ENCODE measurements around the gene GMCL2. TPM values are rescaled to one million over a fixed set of nuclear protein-coding genes. Genes with fewer than 3 reads are reported as not detected.
A peak's percentile ranks its signal among the peaks of the same experiment; 100 is the strongest.
"Not testable (repeated sequence)": the region's sequence is repeated elsewhere in the genome, so short reads cannot be mapped to it uniquely, and the experiment has no call there.

Gene GMCL2
- total RNA-seq, 1 experiment from 2014 or later: not detected

GRCh38 chr5:178199581-178200434, 12.6 kb upstream of the GMCL2 start:
- H3K4me3 Mint-ChIP-seq: no peak overlapping the region
- CTCF ChIA-PET: interaction anchor here (0.6 to 1.6 kb wide), 4 partner anchors 16 to 124 kb away, joined by 3 to 5 read pairs (median 4); partner anchors contain the start of gene NHP2
- TF ChIP-seq IRF2 (CRISPR knock-in tag; IDR thresholded peaks at IDR 0.05; ENCODE audit: borderline replicate concordance, low read depth) (no peak), ETV6 (CRISPR knock-in tag; IDR thresholded peaks at IDR 0.05) (no peak), NFATC4 (CRISPR knock-in tag; IDR thresholded peaks at IDR 0.05) (no peak), ELF4 (CRISPR knock-in tag; IDR thresholded peaks at IDR 0.05; ENCODE audit: low read depth) (no peak), JUN (CRISPR knock-in tag; IDR thresholded peaks at IDR 0.05) (no peak), MYBL2 (CRISPR knock-in tag; IDR thresholded peaks at IDR 0.05) (no peak), CDX4 (CRISPR knock-in tag; IDR thresholded peaks at IDR 0.05; ENCODE audit: borderline replicate concordance) (no peak), SOX15 (CRISPR knock-in tag; IDR thresholded peaks at IDR 0.05) (no peak), TEAD1 (CRISPR knock-in tag; IDR thresholded peaks at IDR 0.05) (no peak), GTF2I (CRISPR knock-in tag; conservative IDR thresholded peaks at IDR 0.05) (no peak), E2F4 (CRISPR knock-in tag; IDR thresholded peaks at IDR 0.05; ENCODE audit: borderline replicate concordance, low read depth) (no peak), FOXP4 (CRISPR knock-in tag; IDR thresholded peaks at IDR 0.05) (no peak), SMAD4 (CRISPR knock-in tag; IDR thresholded peaks at IDR 0.05) (no peak)
- TF ChIP-seq, protein P1, sequence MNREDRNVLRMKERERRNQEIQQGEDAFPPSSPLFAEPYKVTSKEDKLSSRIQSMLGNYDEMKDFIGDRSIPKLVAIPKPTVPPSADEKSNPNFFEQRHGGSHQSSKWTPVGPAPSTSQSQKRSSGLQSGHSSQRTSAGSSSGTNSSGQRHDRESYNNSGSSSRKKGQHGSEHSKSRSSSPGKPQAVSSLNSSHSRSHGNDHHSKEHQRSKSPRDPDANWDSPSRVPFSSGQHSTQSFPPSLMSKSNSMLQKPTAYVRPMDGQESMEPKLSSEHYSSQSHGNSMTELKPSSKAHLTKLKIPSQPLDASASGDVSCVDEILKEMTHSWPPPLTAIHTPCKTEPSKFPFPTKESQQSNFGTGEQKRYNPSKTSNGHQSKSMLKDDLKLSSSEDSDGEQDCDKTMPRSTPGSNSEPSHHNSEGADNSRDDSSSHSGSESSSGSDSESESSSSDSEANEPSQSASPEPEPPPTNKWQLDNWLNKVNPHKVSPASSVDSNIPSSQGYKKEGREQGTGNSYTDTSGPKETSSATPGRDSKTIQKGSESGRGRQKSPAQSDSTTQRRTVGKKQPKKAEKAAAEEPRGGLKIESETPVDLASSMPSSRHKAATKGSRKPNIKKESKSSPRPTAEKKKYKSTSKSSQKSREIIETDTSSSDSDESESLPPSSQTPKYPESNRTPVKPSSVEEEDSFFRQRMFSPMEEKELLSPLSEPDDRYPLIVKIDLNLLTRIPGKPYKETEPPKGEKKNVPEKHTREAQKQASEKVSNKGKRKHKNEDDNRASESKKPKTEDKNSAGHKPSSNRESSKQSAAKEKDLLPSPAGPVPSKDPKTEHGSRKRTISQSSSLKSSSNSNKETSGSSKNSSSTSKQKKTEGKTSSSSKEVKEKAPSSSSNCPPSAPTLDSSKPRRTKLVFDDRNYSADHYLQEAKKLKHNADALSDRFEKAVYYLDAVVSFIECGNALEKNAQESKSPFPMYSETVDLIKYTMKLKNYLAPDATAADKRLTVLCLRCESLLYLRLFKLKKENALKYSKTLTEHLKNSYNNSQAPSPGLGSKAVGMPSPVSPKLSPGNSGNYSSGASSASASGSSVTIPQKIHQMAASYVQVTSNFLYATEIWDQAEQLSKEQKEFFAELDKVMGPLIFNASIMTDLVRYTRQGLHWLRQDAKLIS (CRISPR knock-in tag; IDR thresholded peaks at IDR 0.05; ENCODE audit: borderline replicate concordance): no peak
- peak; percentile 6 for DNase-seq (ENCODE audit: low spot score)
- no peak overlapping the region for H3K27ac Mint-ChIP-seq
- POLR2A ChIA-PET: no interaction called here
- peaks cover 3% of the 10 kb centered on the region for H3K36me3 Mint-ChIP-seq
- H3K4me1 Mint-ChIP-seq: peaks cover 14% of the 10 kb centered on the region
- no peaks in the 10 kb centered on the region for H3K9me3 Mint-ChIP-seq
- ATAC-seq: no peak
- peaks cover 20% of the 10 kb centered on the region for H3K27me3 Mint-ChIP-seq (ENCODE audit: low read depth)

- Mint-ChIP-seq H3K27me3 (ENCODE audit: low read depth) (peaks cover 20% of the 10 kb centered on the region), H3K36me3 (no peaks in the 10 kb centered on the region), H3K27ac (no peak overlapping the region), H3K4me1 (peaks cover 23% of the 10 kb centered on the region), H3K4me3 (no peak overlapping the region), H3K9me3 (no peaks in the 10 kb centered on the region)
- TF ChIP-seq, protein P1 (CRISPR knock-in tag; IDR thresholded peaks at IDR 0.05; ENCODE audit: borderline replicate concordance): no peak
- no peak for TF ChIP-seq RELA (CRISPR knock-in tag; IDR thresholded peaks at IDR 0.05; ENCODE audit: borderline replicate concordance)
- no peak for TF ChIP-seq TP53 (CRISPR knock-in tag; IDR thresholded peaks at IDR 0.05)
- DNase-seq (ENCODE audit: low spot score) (peak; percentile 6), ATAC-seq (no peak)
- POLR2A ChIA-PET: interaction anchor here (0.7 kb wide), 1 partner anchor 45 kb away, joined by 11 read pairs; the partner anchor contains the start of gene NHP2
- CTCF ChIA-PET: interaction anchor here (0.6 to 0.7 kb wide), 3 partner anchors 13 to 25 kb away, joined by 3 to 4 read pairs (median 3); no protein-coding TSS in a partner anchor
These were observed 11.5 kb upstream of the GMCL2 start for GRCh38 chr5:178198706-178199105.

DNA sequence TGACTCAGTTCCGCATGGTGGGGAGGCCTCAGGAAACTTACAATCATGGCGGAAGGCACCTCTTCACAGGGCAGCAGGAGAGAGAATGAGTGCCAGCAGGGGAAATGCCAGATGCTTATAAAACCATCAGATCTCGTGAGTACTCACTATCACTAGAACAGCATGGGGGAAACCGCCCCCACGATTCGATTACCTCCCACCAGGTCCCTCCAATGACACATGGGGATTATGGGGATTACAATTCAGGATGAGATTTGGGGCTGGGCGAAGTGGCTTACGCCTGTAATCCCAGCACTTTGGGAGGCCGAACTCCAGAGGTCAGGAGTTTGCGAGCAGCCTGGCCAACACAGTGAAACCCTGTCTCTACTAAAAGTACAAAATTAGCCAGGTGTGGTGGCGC, 11.0 kb upstream of the GMCL2 start:
- CTCF ChIA-PET: interaction anchor here (0.6 to 0.7 kb wide), 3 partner anchors 12 to 26 kb away, joined by 3 to 4 read pairs (median 3); no protein-coding TSS in a partner anchor
- H3K27ac Mint-ChIP-seq, H3K36me3 Mint-ChIP-seq, ATAC-seq, H3K4me3 Mint-ChIP-seq, H3K9me3 Mint-ChIP-seq: not testable (repeated sequence)
- POLR2A ChIA-PET: interaction anchor here (0.7 kb wide), 1 partner anchor 44 kb away, joined by 11 read pairs; the partner anchor contains the start of gene NHP2
- peak; percentile 0 for DNase-seq (ENCODE audit: low spot score)
- H3K27me3 Mint-ChIP-seq (ENCODE audit: low read depth): peaks cover 20% of the 10 kb centered on the region
- peaks cover 23% of the 10 kb centered on the region for H3K4me1 Mint-ChIP-seq

Measured in WTC11 (cell line).